CD14-positive monocyte (primary cell): Measurements from ENCODE around the gene RPS5. TPM values are rescaled to one million over a fixed set of nuclear protein-coding genes. Genes with fewer than 3 reads are reported as not detected.

Experiments used
- DNase-seq, 3 donors: peaks; one replicate each; pipeline ENCODE4 v3.0.0-alpha.2; 2011 to 2022
- H2AFZ ChIP-seq: 2 replicates; pipeline ENCODE4 v1.6.0; 2012; ENCODE audit warnings: mild to moderate bottlenecking, low read depth, low read length, inconsistent platforms; ENCODE audit not compliant: insufficient read depth, poor library complexity, severe bottlenecking
- H3K27ac ChIP-seq, 2 donors: 1 replicate in 1 of 2; 2 replicates in 1 of 2; pipeline ENCODE4 v1.5.1; 2012 to 2013; ENCODE audit warnings: low read length in 2 of 2, control low read depth in 1 of 2, inconsistent platforms in 1 of 2, low read depth in 1 of 2, mild to moderate bottlenecking in 1 of 2
- H3K27me3 ChIP-seq, 2 donors: one replicate each; pipeline versions ENCODE4 v1.6.0 to v1.6.1; 2011 to 2013; ENCODE audit warnings: low read length in 2 of 2; ENCODE audit not compliant: control insufficient read depth in 2 of 2, insufficient read depth in 2 of 2
- H3K36me3 ChIP-seq, 2 donors: replicated peaks in 1 of 2; 1 replicate in 1 of 2; 2 replicates in 1 of 2; pipeline versions ENCODE4 v1.5.1 to v1.6.1; 2012 to 2013; ENCODE audit warnings: low read length in 2 of 2, control low read depth in 1 of 2, inconsistent platforms in 1 of 2, mild to moderate bottlenecking in 1 of 2; ENCODE audit not compliant: insufficient read depth in 2 of 2, control insufficient read depth in 1 of 2
- H3K4me1 ChIP-seq, 2 donors: 1 replicate in 1 of 2; 2 replicates in 1 of 2; pipeline versions ENCODE4 v1.5.1 to v1.6.1; 2012 to 2013; ENCODE audit warnings: low read length in 2 of 2, control low read depth in 1 of 2, inconsistent platforms in 1 of 2, mild to moderate bottlenecking in 1 of 2, moderate library complexity in 1 of 2; ENCODE audit not compliant: insufficient read depth in 2 of 2, control insufficient read depth in 1 of 2
- H3K4me2 ChIP-seq: replicated peaks from 2 replicates; pipeline ENCODE3; 2012; ENCODE audit warnings: low read length, moderate library complexity, mild to moderate bottlenecking; ENCODE audit not compliant: poor library complexity, severe bottlenecking; ENCODE audit errors: extremely low read depth
- H3K4me3 ChIP-seq, 3 experiments: fragments of 200-600 bp in 1 of 3; sonication (generic) in 1 of 3; replicated peaks in 1 of 3; 1 replicate in 2 of 3; 2 replicates in 1 of 3; pipeline ENCODE4 v1.5.1; 2011 to 2013; ENCODE audit warnings: low read length in 3 of 3, mild to moderate bottlenecking in 3 of 3, control low read depth in 2 of 3, low read depth in 2 of 3, inconsistent platforms in 1 of 3, moderate library complexity in 1 of 3
- H3K79me2 ChIP-seq: 2 replicates; pipeline ENCODE4 v1.6.0; 2012; ENCODE audit warnings: mild to moderate bottlenecking, control low read depth, inconsistent platforms, low read length, moderate library complexity; ENCODE audit not compliant: insufficient read depth
- H3K9ac ChIP-seq: 2 replicates; pipeline ENCODE4 v1.6.0; 2017; ENCODE audit warnings: low read length, mild to moderate bottlenecking; ENCODE audit not compliant: insufficient read depth, poor library complexity, severe bottlenecking
- H3K9me3 ChIP-seq, 2 donors: replicated peaks in 1 of 2; 1 replicate in 1 of 2; 2 replicates in 1 of 2; pipeline versions ENCODE4 v1.5.1 to v1.6.1; 2012 to 2013; ENCODE audit warnings: low read length in 2 of 2, control low read depth in 1 of 2; ENCODE audit not compliant: control insufficient read depth in 1 of 2, insufficient read depth in 1 of 2
- H4K20me1 ChIP-seq: 2 replicates; pipeline ENCODE4 v1.6.0; 2012; ENCODE audit warnings: mild to moderate bottlenecking, low read length, control low read depth, moderate library complexity; ENCODE audit not compliant: insufficient read depth
- H3K27ac Mint-ChIP-seq, 7 donors: one replicate each; pipeline ENCODE4 v1.8.0; 2020; ENCODE audit warnings: mild to moderate bottlenecking in 7 of 7, mixed read lengths in 7 of 7, moderate library complexity in 6 of 7, inconsistent platforms in 2 of 7
- H3K27me3 Mint-ChIP-seq, 3 donors: one replicate each; pipeline ENCODE4 v1.8.0; 2021 to 2022; ENCODE audit warnings: low read depth in 3 of 3, mild to moderate bottlenecking in 3 of 3, mixed read lengths in 3 of 3, moderate library complexity in 3 of 3, inconsistent platforms in 1 of 3
- H3K36me3 Mint-ChIP-seq, 2 donors: one replicate each; pipeline ENCODE4 v1.8.0; 2020; ENCODE audit warnings: mixed read lengths in 2 of 2, inconsistent platforms in 1 of 2, mild to moderate bottlenecking in 1 of 2
- H3K4me1 Mint-ChIP-seq: one replicate; pipeline ENCODE4 v1.8.0; 2020; ENCODE audit warnings: mild to moderate bottlenecking, mixed read lengths
- H3K4me3 Mint-ChIP-seq, 2 donors: one replicate each; pipeline ENCODE4 v1.8.0; 2020; ENCODE audit warnings: mild to moderate bottlenecking in 2 of 2, mixed read lengths in 2 of 2, moderate library complexity in 1 of 2
- H3K9me3 Mint-ChIP-seq, 7 donors: one replicate each; pipeline ENCODE4 v1.8.0; 2020 to 2022; ENCODE audit warnings: mixed read lengths in 7 of 7, mild to moderate bottlenecking in 6 of 7, moderate library complexity in 6 of 7, inconsistent platforms in 2 of 7
- whole genome bisulfite sequencing: methylation state at CpG from one replicate; pipeline ENCODE4 v1.1.5; 2013; ENCODE audit warnings: missing lambda C conversion rate; ENCODE audit not compliant: insufficient coverage; 5-methylcytosine and 5-hydroxymethylcytosine counted together
- intact Hi-C, 2 donors: fragments of 100-400 bp; cut with micrococcal nuclease; formaldehyde crosslinking; loops; one replicate each; pipeline versions ENCODE4 v1.15.0 to v1.15.1; 2023
- polyA plus RNA-seq, 3 donors: library from polyadenylated mRNA; depleted of rRNA in 1 of 3; unstranded in 2 of 3; stranded (reverse) in 1 of 3; fragments of 300-500 nt in 2 of 3; fragments of >200 nt in 1 of 3; fragmentation: Illumina TruSeq in 2 of 3; gene quantifications; 1 replicate in 2 of 3; 2 replicates in 1 of 3; pipeline ENCODE4 v1.2.3, GENCODE V29; 2012 to 2021
- TF ChIP-seq, protein P1 (sequence below): fragments of 200-600 bp; IDR thresholded peaks from one replicate; pipeline ENCODE4 v1.8.0; 2022; ENCODE audit warnings: antibody characterized with exemption, mild to moderate bottlenecking

Gene RPS5
- polyA plus RNA-seq, 3 donors: 485 to 1,381 (median 580) TPM

DNA sequence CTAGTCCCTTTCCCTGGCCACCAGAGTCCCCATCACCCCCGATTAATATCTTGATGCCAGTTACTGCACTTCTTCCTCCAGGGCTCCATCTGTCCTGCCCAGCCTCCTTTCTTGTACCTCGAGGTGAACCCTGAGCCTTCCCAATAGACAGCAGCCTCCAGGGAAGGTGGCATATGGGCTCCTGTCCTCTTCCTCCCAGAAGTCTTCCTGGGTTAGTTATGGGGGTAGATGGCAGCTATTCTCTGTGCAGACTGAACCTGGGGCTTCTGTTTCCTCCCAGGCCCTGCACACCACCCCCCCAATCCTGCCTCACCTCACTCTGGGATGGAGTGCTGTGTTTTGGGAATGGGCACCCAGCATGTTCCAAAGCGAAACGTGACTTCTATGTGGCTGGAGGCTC is 11.0 kb downstream of the RPS5 start:
- H3K9ac ChIP-seq: no peak overlapping the region
- H3K36me3 ChIP-seq: peaks cover 20 to 22% of the 10 kb centered on the region in 2 donors
- TF ChIP-seq, protein P1, sequence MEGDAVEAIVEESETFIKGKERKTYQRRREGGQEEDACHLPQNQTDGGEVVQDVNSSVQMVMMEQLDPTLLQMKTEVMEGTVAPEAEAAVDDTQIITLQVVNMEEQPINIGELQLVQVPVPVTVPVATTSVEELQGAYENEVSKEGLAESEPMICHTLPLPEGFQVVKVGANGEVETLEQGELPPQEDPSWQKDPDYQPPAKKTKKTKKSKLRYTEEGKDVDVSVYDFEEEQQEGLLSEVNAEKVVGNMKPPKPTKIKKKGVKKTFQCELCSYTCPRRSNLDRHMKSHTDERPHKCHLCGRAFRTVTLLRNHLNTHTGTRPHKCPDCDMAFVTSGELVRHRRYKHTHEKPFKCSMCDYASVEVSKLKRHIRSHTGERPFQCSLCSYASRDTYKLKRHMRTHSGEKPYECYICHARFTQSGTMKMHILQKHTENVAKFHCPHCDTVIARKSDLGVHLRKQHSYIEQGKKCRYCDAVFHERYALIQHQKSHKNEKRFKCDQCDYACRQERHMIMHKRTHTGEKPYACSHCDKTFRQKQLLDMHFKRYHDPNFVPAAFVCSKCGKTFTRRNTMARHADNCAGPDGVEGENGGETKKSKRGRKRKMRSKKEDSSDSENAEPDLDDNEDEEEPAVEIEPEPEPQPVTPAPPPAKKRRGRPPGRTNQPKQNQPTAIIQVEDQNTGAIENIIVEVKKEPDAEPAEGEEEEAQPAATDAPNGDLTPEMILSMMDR: no peak
- Mint-ChIP-seq H3K27ac (no peak overlapping the region), H3K9me3 (peaks cover 0 to 11% (median 0%) of the 10 kb centered on the region in 7 donors), H3K4me3 (peak overlapping the region in 1 of 2 donors; percentile 48), H3K36me3 (peaks cover 22 to 24% of the 10 kb centered on the region in 2 donors), H3K27me3 (peaks cover 30 to 44% (median 43%) of the 10 kb centered on the region in 3 donors), H3K4me1 (peaks cover 20% of the 10 kb centered on the region)
- no peak overlapping the region for H2AFZ ChIP-seq
- no peak overlapping the region for H3K27ac ChIP-seq
- no peak overlapping the region for H3K4me2 ChIP-seq
- H3K4me1 ChIP-seq: peaks cover 14 to 18% of the 10 kb centered on the region in 2 donors
- no peak for DNase-seq
- H4K20me1 ChIP-seq: no peaks in the 10 kb centered on the region
- WGBS: 100% methylated on average over 1 of the region's 4 CpGs
- H3K79me2 ChIP-seq: no peaks in the 10 kb centered on the region
- H3K27me3 ChIP-seq: peaks cover 5 to 30% of the 10 kb centered on the region in 2 donors
- no peaks in the 10 kb centered on the region for H3K9me3 ChIP-seq
- intact Hi-C loops: no loop called here
- H3K4me3 ChIP-seq: no peak overlapping the region

DNA sequence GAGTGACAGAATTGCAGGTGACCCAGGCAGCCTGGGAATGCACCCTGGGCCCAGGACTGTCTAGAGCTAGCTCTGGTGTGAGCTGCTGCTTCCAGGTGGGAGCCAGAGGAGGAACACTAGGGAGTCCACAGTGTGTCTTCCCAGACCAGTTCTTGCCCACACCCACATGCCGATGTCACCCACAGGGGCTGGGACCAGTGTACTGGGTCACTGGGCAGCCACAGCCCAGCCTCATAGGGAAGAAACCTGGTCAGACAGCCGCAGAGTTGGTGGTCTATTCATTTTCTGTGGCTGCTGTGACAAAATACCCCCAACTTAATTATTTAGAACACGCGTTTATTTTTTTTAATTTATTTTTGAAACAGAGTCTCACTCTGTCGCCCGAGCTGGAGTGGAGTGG is 11.5 kb downstream of the RPS5 start:
- no peak overlapping the region for H3K27ac ChIP-seq
- H3K4me2 ChIP-seq: no peak overlapping the region
- WGBS: 60% methylated on average over 1 of the region's 6 CpGs
- no peaks in the 10 kb centered on the region for H4K20me1 ChIP-seq
- no peak overlapping the region for H3K4me3 ChIP-seq
- Mint-ChIP-seq H3K27me3 (peaks cover 30 to 44% (median 43%) of the 10 kb centered on the region in 3 donors), H3K27ac (no peak overlapping the region), H3K36me3 (peaks cover 18 to 20% of the 10 kb centered on the region in 2 donors), H3K4me3 (no peak overlapping the region), H3K9me3 (peaks cover 0 to 11% (median 0%) of the 10 kb centered on the region in 7 donors), H3K4me1 (peaks cover 20% of the 10 kb centered on the region)
- H3K79me2 ChIP-seq: no peaks in the 10 kb centered on the region
- H3K4me1 ChIP-seq: peaks cover 14 to 18% of the 10 kb centered on the region in 2 donors
- TF ChIP-seq, protein P1: no peak
- intact Hi-C loops: no loop called here
- no peak overlapping the region for H3K9ac ChIP-seq
- peaks cover 5 to 30% of the 10 kb centered on the region in 2 donors for H3K27me3 ChIP-seq
- no peaks in the 10 kb centered on the region for H3K9me3 ChIP-seq
- no peak overlapping the region for H2AFZ ChIP-seq
- peaks cover 16 to 18% of the 10 kb centered on the region in 2 donors for H3K36me3 ChIP-seq
- no peak for DNase-seq
